Measurements from ENCODE around the gene FAM118B. TPM values are rescaled to one million over a fixed set of nuclear protein-coding genes. Genes with fewer than 3 reads are reported as not detected.
"Not testable (repeated sequence)": the region's sequence is repeated elsewhere in the genome, so short reads cannot be mapped to it uniquely, and the experiment has no call there.

The FAM118B gene
- total RNA-seq, 1 donor from 2014 or later, result 32.4 TPM

GRCh38 chr11:126246636-126247035, 35.1 kb downstream of the FAM118B start:
- no peak for DNase-seq (ENCODE audit: low spot score, unreplicated experiment)
- TF ChIP-seq, protein P1, sequence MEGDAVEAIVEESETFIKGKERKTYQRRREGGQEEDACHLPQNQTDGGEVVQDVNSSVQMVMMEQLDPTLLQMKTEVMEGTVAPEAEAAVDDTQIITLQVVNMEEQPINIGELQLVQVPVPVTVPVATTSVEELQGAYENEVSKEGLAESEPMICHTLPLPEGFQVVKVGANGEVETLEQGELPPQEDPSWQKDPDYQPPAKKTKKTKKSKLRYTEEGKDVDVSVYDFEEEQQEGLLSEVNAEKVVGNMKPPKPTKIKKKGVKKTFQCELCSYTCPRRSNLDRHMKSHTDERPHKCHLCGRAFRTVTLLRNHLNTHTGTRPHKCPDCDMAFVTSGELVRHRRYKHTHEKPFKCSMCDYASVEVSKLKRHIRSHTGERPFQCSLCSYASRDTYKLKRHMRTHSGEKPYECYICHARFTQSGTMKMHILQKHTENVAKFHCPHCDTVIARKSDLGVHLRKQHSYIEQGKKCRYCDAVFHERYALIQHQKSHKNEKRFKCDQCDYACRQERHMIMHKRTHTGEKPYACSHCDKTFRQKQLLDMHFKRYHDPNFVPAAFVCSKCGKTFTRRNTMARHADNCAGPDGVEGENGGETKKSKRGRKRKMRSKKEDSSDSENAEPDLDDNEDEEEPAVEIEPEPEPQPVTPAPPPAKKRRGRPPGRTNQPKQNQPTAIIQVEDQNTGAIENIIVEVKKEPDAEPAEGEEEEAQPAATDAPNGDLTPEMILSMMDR (IDR thresholded peaks at IDR 0.05; ENCODE audit: unreplicated experiment), result no peak
- Mint-ChIP-seq H3K4me3 (ENCODE audit: low read depth) (no peak overlapping the region), H3K27ac (no peak overlapping the region), H3K4me1 (ENCODE audit: low read depth) (no peaks in the 10 kb centered on the region), H3K9me3 (ENCODE audit: low read depth) (no peaks in the 10 kb centered on the region), H3K36me3 (ENCODE audit: insufficient read depth) (peaks cover 24% of the 10 kb centered on the region), H3K27me3 (no peaks in the 10 kb centered on the region)

GRCh38 chr11:126253265-126253664, 41.7 kb downstream of the FAM118B start:
- TF ChIP-seq, protein P1 (IDR thresholded peaks at IDR 0.05; ENCODE audit: unreplicated experiment), result no peak
- H3K27ac Mint-ChIP-seq, result no peak overlapping the region
- H3K36me3 Mint-ChIP-seq (ENCODE audit: insufficient read depth), result peaks cover 21% of the 10 kb centered on the region
- H3K4me3 Mint-ChIP-seq (ENCODE audit: low read depth), result no peak overlapping the region
- DNase-seq (ENCODE audit: low spot score, unreplicated experiment), result no peak
- H3K9me3 Mint-ChIP-seq (ENCODE audit: low read depth), result no peaks in the 10 kb centered on the region
- H3K27me3 Mint-ChIP-seq, result no peaks in the 10 kb centered on the region
- H3K4me1 Mint-ChIP-seq (ENCODE audit: low read depth), result no peaks in the 10 kb centered on the region

- Mint-ChIP-seq H3K36me3 (ENCODE audit: insufficient read depth) (peaks cover 18% of the 10 kb centered on the region), H3K4me3 (ENCODE audit: low read depth) (no peak overlapping the region), H3K27ac (no peak overlapping the region), H3K27me3 (no peaks in the 10 kb centered on the region), H3K4me1 (ENCODE audit: low read depth) (no peaks in the 10 kb centered on the region), H3K9me3 (ENCODE audit: low read depth) (no peaks in the 10 kb centered on the region)
- TF ChIP-seq, protein P1 (IDR thresholded peaks at IDR 0.05; ENCODE audit: unreplicated experiment), result no peak
- DNase-seq (ENCODE audit: low spot score, unreplicated experiment), result no peak
Observed at GRCh38 chr11:126254819-126255218, 43.2 kb downstream of the FAM118B start.

DNA sequence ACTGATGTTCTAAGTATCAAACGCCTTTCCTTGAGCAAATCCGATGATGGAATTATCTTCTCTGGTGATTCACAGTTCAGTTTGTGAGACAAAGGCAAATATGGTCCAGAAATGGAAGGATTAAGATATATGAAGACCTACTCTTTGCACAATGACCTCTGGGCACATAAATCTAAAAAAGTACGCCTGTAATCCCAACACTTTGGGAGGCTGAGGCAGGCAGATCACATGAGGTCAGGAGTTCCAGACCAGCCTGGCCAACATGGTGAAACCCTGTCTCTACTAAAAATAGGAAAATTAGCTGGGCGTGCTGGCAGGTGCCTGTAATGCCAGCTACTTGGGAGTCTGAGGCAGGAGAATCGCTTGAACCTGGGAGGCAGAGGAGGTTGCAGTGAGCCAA, 43.9 kb downstream of the FAM118B start:
- not testable (repeated sequence) for H3K4me3 Mint-ChIP-seq (ENCODE audit: low read depth); H3K27me3 Mint-ChIP-seq; H3K27ac Mint-ChIP-seq; H3K4me1 Mint-ChIP-seq (ENCODE audit: low read depth); H3K9me3 Mint-ChIP-seq (ENCODE audit: low read depth); DNase-seq (ENCODE audit: low spot score, unreplicated experiment)
- H3K36me3 Mint-ChIP-seq (ENCODE audit: insufficient read depth), result peaks cover 16% of the 10 kb centered on the region

DNA sequence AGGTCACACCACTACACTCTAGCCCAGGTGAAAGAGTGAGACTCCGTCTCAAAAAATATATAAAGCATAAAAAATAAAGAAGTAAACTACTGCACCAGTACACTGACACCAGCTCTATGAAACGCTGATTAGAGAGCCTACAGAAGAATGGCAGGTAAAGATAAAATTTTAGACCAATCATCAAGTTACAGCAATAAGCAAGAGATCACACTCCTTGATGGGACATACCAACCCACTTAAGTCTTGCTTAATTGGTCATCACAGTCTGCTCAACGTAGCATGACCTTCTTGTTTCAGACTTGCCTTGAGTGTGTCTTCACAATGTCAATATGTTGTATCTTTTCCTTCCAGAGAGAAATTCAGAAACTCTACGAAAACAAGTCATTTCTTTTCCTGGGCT, 44.6 kb downstream of the FAM118B start:
- DNase-seq (ENCODE audit: low spot score, unreplicated experiment), result no peak

DNA sequence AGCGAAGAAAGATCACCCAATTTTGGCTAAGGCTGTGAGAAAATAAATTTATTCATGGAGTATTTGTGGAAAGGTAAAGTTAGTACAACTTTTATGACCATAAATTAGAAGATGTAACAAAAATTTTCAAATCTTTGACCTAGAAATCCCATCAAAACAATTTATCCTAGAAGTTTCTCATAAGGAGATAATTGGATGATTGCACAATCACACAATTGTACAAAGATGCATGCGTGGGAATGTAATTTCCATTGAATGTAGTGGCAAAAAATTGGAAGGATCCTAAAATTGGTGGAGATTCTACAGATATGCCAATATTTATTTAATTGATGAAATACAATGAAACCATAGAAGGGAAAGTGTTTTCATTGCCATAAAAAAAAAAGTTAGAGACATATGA, 45.6 kb downstream of the FAM118B start:
- Mint-ChIP-seq H3K4me1 (ENCODE audit: low read depth) (no peaks in the 10 kb centered on the region), H3K4me3 (ENCODE audit: low read depth) (no peak overlapping the region), H3K27ac (no peak overlapping the region), H3K27me3 (no peaks in the 10 kb centered on the region), H3K36me3 (ENCODE audit: insufficient read depth) (peaks cover 13% of the 10 kb centered on the region), H3K9me3 (ENCODE audit: low read depth) (no peaks in the 10 kb centered on the region)
- DNase-seq (ENCODE audit: low spot score, unreplicated experiment), result no peak
- TF ChIP-seq, protein P1 (IDR thresholded peaks at IDR 0.05; ENCODE audit: unreplicated experiment), result no peak

More for the DNA sequence above, 44.6 kb downstream of the FAM118B start:
- no peaks in the 10 kb centered on the region for H3K27me3 Mint-ChIP-seq
- no peaks in the 10 kb centered on the region for H3K4me1 Mint-ChIP-seq (ENCODE audit: low read depth)
- H3K27ac Mint-ChIP-seq, result no peak overlapping the region
- no peak overlapping the region for H3K4me3 Mint-ChIP-seq (ENCODE audit: low read depth)
- no peaks in the 10 kb centered on the region for H3K9me3 Mint-ChIP-seq (ENCODE audit: low read depth)
- TF ChIP-seq, protein P1 (IDR thresholded peaks at IDR 0.05; ENCODE audit: unreplicated experiment), result no peak
- peaks cover 15% of the 10 kb centered on the region for H3K36me3 Mint-ChIP-seq (ENCODE audit: insufficient read depth)

All from progenitor cell of endocrine pancreas (in vitro differentiated cells).